Transverse colon (tissue), 4 donors: Measurements from ENCODE around the gene OR52D1. TPM values are rescaled to one million over a fixed set of nuclear protein-coding genes. Genes with fewer than 3 reads are reported as not detected.

ENCODE experiments used
- DNase-seq: peaks from one replicate; pipeline ENCODE4 v3.0.0-alpha.2; 2019
- H3K27ac ChIP-seq, 4 donors: fragments of 200-600 bp; sonication (generic); 2 replicates each; pipeline ENCODE4 v1.5.1; 2016 to 2018; ENCODE audit warnings: inconsistent platforms in 4 of 4
- H3K27me3 ChIP-seq: fragments of 200-600 bp; sonication (generic); 2 replicates; pipeline ENCODE4 v1.5.1; 2017; ENCODE audit warnings: inconsistent platforms
- H3K36me3 ChIP-seq, 4 donors: fragments of 200-600 bp; sonication (generic); 2 replicates each; pipeline ENCODE4 v1.5.1; 2017 to 2019; ENCODE audit warnings: inconsistent platforms in 4 of 4
- H3K4me1 ChIP-seq, 4 donors: fragments of 200-600 bp; sonication (generic); 2 replicates each; pipeline ENCODE4 v1.5.1; 2017 to 2020; ENCODE audit warnings: inconsistent platforms in 4 of 4
- H3K4me3 ChIP-seq, 4 donors: fragments of 200-600 bp; sonication (generic); 1 replicate in 1 of 4; 2 replicates in 3 of 4; pipeline versions ENCODE4 v1.5.1 to v1.6.1; 2017 to 2019; ENCODE audit warnings: inconsistent platforms in 4 of 4
- H3K9me3 ChIP-seq, 2 donors: fragments of 200-600 bp; sonication (generic); 2 replicates each; pipeline ENCODE4 v1.5.1; 2017 to 2019; ENCODE audit warnings: inconsistent platforms in 2 of 2
- CTCF ChIP-seq, 5 experiments: fragments of 200-600 bp in 3 of 5; fragments of 450-650 bp in 2 of 5; sonication (generic) in 3 of 5; IDR thresholded peaks; 1 replicate in 2 of 5; 2 replicates in 3 of 5; pipeline ENCODE4 v1.5.1; 2016 to 2017; ENCODE audit warnings: antibody characterized with exemption in 5 of 5, inconsistent platforms in 3 of 5, mild to moderate bottlenecking in 2 of 5, moderate library complexity in 1 of 5
- EP300 ChIP-seq: sonication (generic); formaldehyde crosslinking; IDR thresholded peaks from one replicate; pipeline ENCODE4 v1.6.1; 2017; ENCODE audit warnings: antibody characterized with exemption, low read depth
- POLR2A ChIP-seq: fragments of 450-650 bp; IDR thresholded peaks from one replicate; pipeline ENCODE4 v1.6.1; 2016; ENCODE audit warnings: antibody characterized with exemption, mild to moderate bottlenecking, moderate library complexity
- POLR2AphosphoS5 ChIP-seq, 3 donors: sonication (generic); formaldehyde crosslinking; IDR thresholded peaks; one replicate each; pipeline ENCODE4 v1.6.1; 2016; ENCODE audit warnings: antibody characterized with exemption in 3 of 3
- WGBS, 2 donors: methylation state at CpG; one replicate each; pipeline ENCODE4 v1.1.5; 2018; ENCODE audit warnings: low coverage in 1 of 2; 5-methylcytosine and 5-hydroxymethylcytosine counted together
- in situ Hi-C, 4 donors: fragments of 200-750 bp; cut with MboI; loops; one replicate each; pipeline versions ENCODE4 v1.15.0 to v1.15.1; 2017; ENCODE audit warnings: low sequenced_read_pairs in 3 of 4, low pct_ligation_motif_present in 1 of 4, low pct_unique_long_range_greater_than_20kb in 1 of 4
- intact Hi-C: fragments of 100-400 bp; cut with DNase I; formaldehyde crosslinking; loops from one replicate; pipeline ENCODE4 v1.15.1; 2023; ENCODE audit warnings: low total_unique reads
- total RNA-seq, 4 donors: library from RNA; depleted of rRNA; stranded (reverse); fragments of >200 nt; gene quantifications; one replicate each; pipeline ENCODE4 v1.1.0, GENCODE V29; 2016

Gene OR52D1
- not detected for total RNA-seq

GRCh38 chr11:5488385-5488784, at the start of gene OR52D1:
Gene OR52D1 (plus strand): TSS chr11:5488685. CDS start chr11:5488707, 22 bp downstream.
- Histone ChIP-seq H3K27ac (no peak within 1 kb of the TSS), H3K36me3 (no peaks in the 10 kb centered on the region), H3K27me3 (no peaks in the 10 kb centered on the region), H3K9me3 (no peaks in the 10 kb centered on the region), H3K4me3 (no peak within 1 kb of the TSS), H3K4me1 (no peaks in the 10 kb centered on the region)
- no peak for DNase-seq
- intact Hi-C loops (loop anchor here (2.0 to 5.0 kb wide), 2 partner anchors 28 to 319 kb away; partner anchors contain the start of gene OR52N2), in situ Hi-C loops (no loop called here)
- no peak for TF ChIP-seq CTCF (IDR thresholded peaks at IDR 0.05)
- TF ChIP-seq EP300: no peak
- no peak for TF ChIP-seq POLR2AphosphoS5 (IDR thresholded peaks at IDR 0.05)
- TF ChIP-seq POLR2A: no peak

GRCh38 chr11:5441414-5441813, 47.1 kb upstream of the OR52D1 start, which contains the start of gene OR51I1:
Gene OR51I1 (minus strand): TSS chr11:5441514. CDS start chr11:5441514, 0 bp downstream.
- no peak for DNase-seq
- in situ Hi-C loops: no loop called here

GRCh38 chr11:5443835-5444393, 44.6 kb upstream of the OR52D1 start:
- intact Hi-C loops (no loop called here), in situ Hi-C loops (no loop called here)
- Histone ChIP-seq H3K27ac (no peak overlapping the region), H3K36me3 (no peaks in the 10 kb centered on the region), H3K4me3 (no peak overlapping the region), H3K27me3 (no peaks in the 10 kb centered on the region), H3K9me3 (no peaks in the 10 kb centered on the region), H3K4me1 (no peaks in the 10 kb centered on the region)
- TF ChIP-seq POLR2AphosphoS5 (IDR thresholded peaks at IDR 0.05) (no peak), POLR2A (no peak), CTCF (IDR thresholded peaks at IDR 0.05) (no peak), EP300 (no peak)
- no peak for DNase-seq
- 29 to 80% methylated on average over 2 of the region's 2 CpGs for WGBS, 2 donors

More at GRCh38 chr11:5441414-5441813, 47.1 kb upstream of the OR52D1 start, which contains the start of gene OR51I1:
- H3K27ac ChIP-seq: no peak within 1 kb of the TSS
- H3K4me1 ChIP-seq: no peaks in the 10 kb centered on the region
- no peaks in the 10 kb centered on the region for H3K36me3 ChIP-seq
- TF ChIP-seq POLR2AphosphoS5 (IDR thresholded peaks at IDR 0.05): no peak
- no peak for TF ChIP-seq POLR2A
- TF ChIP-seq EP300: no peak
- TF ChIP-seq CTCF (IDR thresholded peaks at IDR 0.05): no peak
- no peaks in the 10 kb centered on the region for H3K27me3 ChIP-seq
- H3K4me3 ChIP-seq: no peak within 1 kb of the TSS
- no peaks in the 10 kb centered on the region for H3K9me3 ChIP-seq
- intact Hi-C loops: no loop called here
- WGBS, 2 donors: 32 to 42% methylated on average over 2 of the region's 2 CpGs

GRCh38 chr11:5449023-5449422, 39.5 kb upstream of the OR52D1 start, which contains the start of gene OR51I2:
Gene OR51I2 (plus strand): TSS chr11:5449323. CDS start chr11:5453489, 4,166 bp downstream.
- WGBS, 2 donors: 96 to 100% methylated on average over 1 to 2 of the region's 2 CpGs
- H3K36me3 ChIP-seq: no peaks in the 10 kb centered on the region
- in situ Hi-C loops: no loop called here

More at GRCh38 chr11:5449023-5449422, 39.5 kb upstream of the OR52D1 start, which contains the start of gene OR51I2:
- Histone ChIP-seq H3K4me1 (no peaks in the 10 kb centered on the region), H3K27ac (no peak within 1 kb of the TSS), H3K4me3 (no peak within 1 kb of the TSS), H3K9me3 (no peaks in the 10 kb centered on the region), H3K27me3 (no peaks in the 10 kb centered on the region)
- intact Hi-C loops: no loop called here
- TF ChIP-seq CTCF (IDR thresholded peaks at IDR 0.05) (no peak), POLR2AphosphoS5 (IDR thresholded peaks at IDR 0.05) (no peak), EP300 (no peak), POLR2A (no peak)
- DNase-seq: no peak
